Activated CD4-positive, alpha-beta memory T cell treated with anti-CD3 and anti-CD28 coated beads, Interleukin-2, amount 10 ng/mL, durations not matched to agents 7 days and 5 days (primary cell): ENCODE results near the gene KRT71. TPM values are rescaled to one million over a fixed set of nuclear protein-coding genes. Genes with fewer than 3 reads are reported as not detected.

Experiments used
- CTCF ChIA-PET: fragments of 350-600 bp; sonication (Branson Sonifier 250); formaldehyde crosslinking; loops from one replicate; lab custom pipeline; 2021; ENCODE audit warnings: antibody characterized with exemption, inconsistent platforms; lab: Charles Lee
- POLR2A ChIA-PET: fragments of 350-600 bp; sonication (Branson Sonifier 250); formaldehyde crosslinking; loops from one replicate; lab custom pipeline; 2021; ENCODE audit warnings: antibody characterized with exemption; lab: Charles Lee
- DNase-seq: peaks from one replicate; pipeline ENCODE4 v3.0.0-alpha.2; 2020
- H3K27ac Mint-ChIP-seq: one replicate; pipeline ENCODE4 v1.8.0; 2021; ENCODE audit warnings: mild to moderate bottlenecking, mixed read lengths
- H3K27me3 Mint-ChIP-seq: one replicate; pipeline ENCODE4 v1.8.0; 2021; ENCODE audit warnings: mixed read lengths
- H3K36me3 Mint-ChIP-seq: one replicate; pipeline ENCODE4 v1.8.0; 2021; ENCODE audit warnings: low read depth, mixed read lengths
- H3K4me1 Mint-ChIP-seq: one replicate; pipeline ENCODE4 v1.8.0; 2021; ENCODE audit warnings: mixed read lengths
- H3K4me3 Mint-ChIP-seq: one replicate; pipeline ENCODE4 v1.8.0; 2021; ENCODE audit warnings: mild to moderate bottlenecking, mixed read lengths
- H3K9me3 Mint-ChIP-seq: one replicate; pipeline ENCODE4 v1.8.0; 2021; ENCODE audit warnings: mixed read lengths
- total RNA-seq, 2 experiments: library from RNA; stranded (reverse); gene quantifications; one replicate each; pipeline ENCODE4 v1.2.3, GENCODE V29; 2021

The KRT71 gene
- total RNA-seq, 2 experiments from 2014 or later = not detected

GRCh38 chr12:52584156-52584682, 31.3 kb upstream of the KRT71 start:
- CTCF ChIA-PET = interaction anchor here (0.9 to 11.7 kb wide), 6 partner anchors 57 to 301 kb away, joined by 3 to 134 read pairs (median 7); no protein-coding TSS in a partner anchor
- no peaks in the 10 kb centered on the region for H3K9me3 Mint-ChIP-seq
- no peak overlapping the region for H3K27ac Mint-ChIP-seq

GRCh38 chr12:52582971-52583456, 30.1 kb upstream of the KRT71 start:
- H3K27ac Mint-ChIP-seq = no peak overlapping the region
- POLR2A ChIA-PET = interaction anchor here (1.5 kb wide), 1 partner anchor 290 kb away, joined by 4 read pairs; no protein-coding TSS in a partner anchor
- no peaks in the 10 kb centered on the region for H3K36me3 Mint-ChIP-seq
- CTCF ChIA-PET = interaction anchor here (1.0 to 11.7 kb wide), 8 partner anchors 13 to 302 kb away, joined by 3 to 134 read pairs (median 4); no protein-coding TSS in a partner anchor
- H3K9me3 Mint-ChIP-seq = no peaks in the 10 kb centered on the region
- peaks cover 18% of the 10 kb centered on the region for H3K4me1 Mint-ChIP-seq
- peaks cover 3% of the 10 kb centered on the region for H3K27me3 Mint-ChIP-seq
- DNase-seq = peak; percentile 66
- H3K4me3 Mint-ChIP-seq = no peak overlapping the region

More at GRCh38 chr12:52584156-52584682, 31.3 kb upstream of the KRT71 start:
- Mint-ChIP-seq H3K4me1 (peaks cover 18% of the 10 kb centered on the region), H3K27me3 (peaks cover 3% of the 10 kb centered on the region), H3K4me3 (no peak overlapping the region), H3K36me3 (no peaks in the 10 kb centered on the region)
- POLR2A ChIA-PET = interaction anchor here (1.5 kb wide), 1 partner anchor 289 kb away, joined by 4 read pairs; no protein-coding TSS in a partner anchor
- no peak for DNase-seq

GRCh38 chr12:52582486-52582885, 29.5 kb upstream of the KRT71 start:
- Mint-ChIP-seq H3K4me1 (peaks cover 18% of the 10 kb centered on the region), H3K27me3 (peaks cover 3% of the 10 kb centered on the region), H3K27ac (no peak overlapping the region), H3K4me3 (no peak overlapping the region), H3K9me3 (no peaks in the 10 kb centered on the region), H3K36me3 (no peaks in the 10 kb centered on the region)
- no peak for DNase-seq
- ChIA-PET POLR2A (no interaction called here), CTCF (interaction anchor here (0.7 to 11.7 kb wide), 9 partner anchors 12 to 303 kb away, joined by 3 to 134 read pairs (median 5); no protein-coding TSS in a partner anchor)

GRCh38 chr12:52581481-52581880, 28.5 kb upstream of the KRT71 start:
- CTCF ChIA-PET = interaction anchor here (1.2 to 11.7 kb wide), 5 partner anchors 99 to 304 kb away, joined by 3 to 134 read pairs (median 8); no protein-coding TSS in a partner anchor
- Mint-ChIP-seq H3K27ac (no peak overlapping the region), H3K36me3 (no peaks in the 10 kb centered on the region), H3K4me1 (peaks cover 13% of the 10 kb centered on the region), H3K9me3 (no peaks in the 10 kb centered on the region), H3K27me3 (peaks cover 5% of the 10 kb centered on the region), H3K4me3 (no peak overlapping the region)
- POLR2A ChIA-PET = no interaction called here
- DNase-seq = no peak

- Mint-ChIP-seq H3K9me3 (no peaks in the 10 kb centered on the region), H3K4me3 (no peak overlapping the region), H3K27ac (no peak overlapping the region), H3K27me3 (peaks cover 6% of the 10 kb centered on the region), H3K36me3 (no peaks in the 10 kb centered on the region), H3K4me1 (peaks cover 9% of the 10 kb centered on the region)
- no peak for DNase-seq
- ChIA-PET POLR2A (no interaction called here), CTCF (interaction anchor here (9.1 to 11.7 kb wide), 2 partner anchors 292 to 298 kb away, joined by 100 to 134 read pairs; no protein-coding TSS in a partner anchor)
Observed at GRCh38 chr12:52581066-52581465, 28.1 kb upstream of the KRT71 start.

- H3K27ac Mint-ChIP-seq = no peak overlapping the region
- H3K27me3 Mint-ChIP-seq = peaks cover 9% of the 10 kb centered on the region
- ChIA-PET POLR2A (no interaction called here), CTCF (interaction anchor here (9.1 to 11.7 kb wide), 2 partner anchors 292 to 299 kb away, joined by 100 to 134 read pairs; no protein-coding TSS in a partner anchor)
- no peaks in the 10 kb centered on the region for H3K36me3 Mint-ChIP-seq
- no peak for DNase-seq
- H3K4me1 Mint-ChIP-seq = peaks cover 3% of the 10 kb centered on the region
- H3K4me3 Mint-ChIP-seq = no peak overlapping the region
- H3K9me3 Mint-ChIP-seq = no peaks in the 10 kb centered on the region
Observed at GRCh38 chr12:52580496-52580895, 27.6 kb upstream of the KRT71 start.

GRCh38 chr12:52579468-52580465, 26.8 kb upstream of the KRT71 start:
- Mint-ChIP-seq H3K36me3 (no peaks in the 10 kb centered on the region), H3K4me1 (no peaks in the 10 kb centered on the region), H3K27me3 (peaks cover 9% of the 10 kb centered on the region), H3K27ac (no peak overlapping the region), H3K4me3 (no peak overlapping the region), H3K9me3 (no peaks in the 10 kb centered on the region)
- no peak for DNase-seq
- ChIA-PET CTCF (interaction anchor here (0.7 to 11.7 kb wide), 3 partner anchors 163 to 300 kb away, joined by 5 to 134 read pairs (median 100); no protein-coding TSS in a partner anchor), POLR2A (no interaction called here)

- peaks cover 9% of the 10 kb centered on the region for H3K27me3 Mint-ChIP-seq
- CTCF ChIA-PET = interaction anchor here (9.1 to 11.7 kb wide), 2 partner anchors 294 to 301 kb away, joined by 100 to 134 read pairs; no protein-coding TSS in a partner anchor
- POLR2A ChIA-PET = no interaction called here
- no peaks in the 10 kb centered on the region for H3K4me1 Mint-ChIP-seq
- H3K9me3 Mint-ChIP-seq = no peaks in the 10 kb centered on the region
- H3K27ac Mint-ChIP-seq = no peak overlapping the region
- DNase-seq = no peak
- no peak overlapping the region for H3K4me3 Mint-ChIP-seq
- H3K36me3 Mint-ChIP-seq = no peaks in the 10 kb centered on the region
Observed at GRCh38 chr12:52578469-52578868, 25.5 kb upstream of the KRT71 start.

- Mint-ChIP-seq H3K36me3 (no peaks in the 10 kb centered on the region), H3K4me3 (no peak overlapping the region), H3K4me1 (no peaks in the 10 kb centered on the region), H3K9me3 (no peaks in the 10 kb centered on the region), H3K27me3 (peaks cover 13% of the 10 kb centered on the region), H3K27ac (no peak overlapping the region)
- no peak for DNase-seq
- ChIA-PET CTCF (interaction anchor here (1.0 to 11.7 kb wide), 2 partner anchors 293 to 302 kb away, joined by 3 to 134 read pairs; no protein-coding TSS in a partner anchor), POLR2A (no interaction called here)
Observed at GRCh38 chr12:52577316-52577715, 24.4 kb upstream of the KRT71 start.

GRCh38 chr12:52575948-52576347, 23.0 kb upstream of the KRT71 start:
- Mint-ChIP-seq H3K4me1 (no peaks in the 10 kb centered on the region), H3K27me3 (peaks cover 11% of the 10 kb centered on the region), H3K4me3 (no peak overlapping the region), H3K9me3 (no peaks in the 10 kb centered on the region), H3K27ac (no peak overlapping the region), H3K36me3 (no peaks in the 10 kb centered on the region)
- no peak for DNase-seq
- ChIA-PET CTCF (interaction anchor here (1.0 to 11.7 kb wide), 2 partner anchors 303 to 309 kb away, joined by 3 to 134 read pairs; no protein-coding TSS in a partner anchor), POLR2A (no interaction called here)

- H3K4me3 Mint-ChIP-seq = no peak overlapping the region
- H3K27me3 Mint-ChIP-seq = peaks cover 11% of the 10 kb centered on the region
- ChIA-PET CTCF (interaction anchor here (1.4 kb wide), 1 partner anchor 295 kb away, joined by 5 read pairs; no protein-coding TSS in a partner anchor), POLR2A (no interaction called here)
- H3K36me3 Mint-ChIP-seq = no peaks in the 10 kb centered on the region
- no peak overlapping the region for H3K27ac Mint-ChIP-seq
- H3K4me1 Mint-ChIP-seq = no peaks in the 10 kb centered on the region
- no peaks in the 10 kb centered on the region for H3K9me3 Mint-ChIP-seq
- DNase-seq = no peak
Observed at GRCh38 chr12:52575256-52575655, 22.3 kb upstream of the KRT71 start.

GRCh38 chr12:52573743-52574142, 20.8 kb upstream of the KRT71 start, which contains the start of gene KRT74:
Gene KRT74 (minus strand): TSS chr12:52573843. CDS start chr12:52573777, 66 bp downstream.
- H3K27ac Mint-ChIP-seq = no peak within 1 kb of the TSS
- ChIA-PET POLR2A (interaction anchor here (1.4 kb wide), 1 partner anchor 28 kb away, joined by 4 read pairs; no protein-coding TSS in a partner anchor), CTCF (interaction anchor here (1.0 kb wide), 1 partner anchor 306 kb away, joined by 3 read pairs; no protein-coding TSS in a partner anchor)
- H3K9me3 Mint-ChIP-seq = no peaks in the 10 kb centered on the region
- H3K4me3 Mint-ChIP-seq = no peak within 1 kb of the TSS
- no peak for DNase-seq
- peaks cover 11% of the 10 kb centered on the region for H3K27me3 Mint-ChIP-seq
- no peaks in the 10 kb centered on the region for H3K36me3 Mint-ChIP-seq
- no peaks in the 10 kb centered on the region for H3K4me1 Mint-ChIP-seq
